Mesenchymal stem cell (in vitro differentiated cells and primary cell): ENCODE data around the gene AP2S1. TPM values are rescaled to one million over a fixed set of nuclear protein-coding genes. Genes with fewer than 3 reads are reported as not detected.

Experiments used
- small RNA-seq: library from polyadenylated mRNA; stranded (forward); fragments of <200 nt; extraction: miRNeasy Mini kit (QIAGEN cat#:217004); gene quantifications from one replicate; pipeline ENCODE3, GENCODE V24; 2013; ENCODE audit warnings: low read depth

AP2S1 gene

Small RNAs within 50 kb of the gene (small RNA-seq; reads per million reads assigned to genes)
- gene AC008622.3 (not detected), gene HNRNPMP2 (not detected)
